Measurements from ENCODE around the gene SYNC. TPM values are rescaled to one million over a fixed set of nuclear protein-coding genes. Genes with fewer than 3 reads are reported as not detected.

SYNC gene
- total and polyA plus RNA-seq, 2 donors (not counting 3 experiments of a cell fraction or from before 2014, with no cell fraction given), result 3.5 to 9.4 TPM

- BruUV-seq (replicated peaks), result no TSS peak
- dilution Hi-C loops (cut with MboI; ENCODE audit: extremely low pct_ligation_motif_present, low sequenced_read_pairs), result no loop called here
- peak; percentile 55 for FAIRE-seq
- peak overlapping the region; percentile 13 to 64 (median 63) for H3K4me3 ChIP-seq (replicated peaks in 1 of 3; ENCODE audit: insufficient read depth in 1 of 3, low read depth in 1 of 3, low read length in 3 of 3)
- no peaks in the 10 kb centered on the region for H3K36me3 ChIP-seq (ENCODE audit: control insufficient read depth in 2 of 2, extremely low read depth in 1 of 2, insufficient read depth in 2 of 2, low read length in 2 of 2)
- H3K9ac ChIP-seq (replicated peaks; ENCODE audit: extremely low read depth, insufficient read depth, low read length), result no peak overlapping the region
- peak overlapping the region; percentile 45 for H3K4me2 ChIP-seq (ENCODE audit: insufficient read depth, low read length)
- no peak for DNase-seq (ENCODE audit: low read depth, low spot score)
- intact Hi-C loops (cut with micrococcal nuclease), result loop anchor here (2.0 kb wide), 2 partner anchors 18 to 32 kb away; no protein-coding TSS in a partner anchor
- H4K20me1 ChIP-seq (replicated peaks; ENCODE audit: control insufficient read depth, extremely low read depth, insufficient read depth, low read length), result no peaks in the 10 kb centered on the region
- H3K9me3 ChIP-seq (replicated peaks; ENCODE audit: control insufficient read depth, insufficient read depth, low read length), result no peaks in the 10 kb centered on the region
- ChIA-PET CTCF (interaction anchor here (1.0 to 2.1 kb wide), 7 partner anchors 14 to 36 kb away, joined by 3 to 22 read pairs (median 5); no protein-coding TSS in a partner anchor), POLR2A (interaction anchor here (0.9 kb wide), 1 partner anchor 31 kb away, joined by 3 read pairs; no protein-coding TSS in a partner anchor)
- H3K27me3 ChIP-seq (ENCODE audit: control insufficient read depth in 2 of 2, insufficient read depth in 2 of 2, low read length in 2 of 2), result no peaks in the 10 kb centered on the region
- H3K79me2 ChIP-seq (ENCODE audit: control insufficient read depth, insufficient read depth, low read length), result no peaks in the 10 kb centered on the region
- no peaks in the 10 kb centered on the region for H3K9me1 ChIP-seq (replicated peaks; ENCODE audit: control insufficient read depth, extremely low read depth, insufficient read depth, low read length)
- H3K27ac ChIP-seq (ENCODE audit: insufficient read depth, low read depth, low read length), result no peak overlapping the region
- peak overlapping the region; percentile 84 for H2AFZ ChIP-seq (ENCODE audit: low read depth, low read length)
- TF ChIP-seq CTCF (IDR thresholded peaks at IDR 0.05; ENCODE audit: extremely low read depth in 1 of 2, insufficient read depth in 1 of 2, low read depth in 1 of 2, low read length in 2 of 2) (no peak), MYC (IDR thresholded peaks at IDR 0.05; ENCODE audit: low read depth, low read length) (no peak), POLR2AphosphoS5 (IDR thresholded peaks at IDR 0.05; ENCODE audit: insufficient read depth, low read depth, low read length) (no peak), POLR2A (IDR thresholded peaks at IDR 0.05; ENCODE audit: low read depth, low read length) (no peak), GATA2 (IDR thresholded peaks at IDR 0.05; ENCODE audit: insufficient read depth, insufficient read length, low read depth, low read length) (no peak), JUN (IDR thresholded peaks at IDR 0.05; ENCODE audit: borderline replicate concordance, insufficient read depth, insufficient read length, low read depth) (no peak)
- H3K4me1 ChIP-seq (ENCODE audit: control insufficient read depth, extremely low read depth, insufficient read depth, low read length), result peaks cover 16% of the 10 kb centered on the region
Observed at GRCh38 chr1:32742199-32742947, 39.8 kb upstream of the SYNC start.
